Adrenal gland (tissue), 12 donors: ENCODE data around the gene SLC38A11. TPM values are rescaled to one million over a fixed set of nuclear protein-coding genes. Genes with fewer than 3 reads are reported as not detected.
"Not testable (repeated sequence)": the region's sequence is repeated elsewhere in the genome, so short reads cannot be mapped to it uniquely, and the experiment has no call there.

Experiments used
- DNase-seq, 7 donors: peaks; one replicate each; pipeline ENCODE4 v3.0.0-alpha.2; 2019 to 2020
- H3K27ac ChIP-seq, 5 donors: fragments of 200-600 bp; sonication (generic) in 4 of 5; 1 replicate in 3 of 5; 2 replicates in 2 of 5; pipeline versions ENCODE4 v1.5.1 to v1.8.0; 2016 to 2020; ENCODE audit warnings: mild to moderate bottlenecking in 1 of 5
- H3K27me3 ChIP-seq: fragments of 200-600 bp; 2 replicates; pipeline ENCODE4 v1.8.0; 2021
- H3K36me3 ChIP-seq, 2 donors: fragments of 200-600 bp; replicated peaks in 1 of 2; 1 replicate in 1 of 2; 2 replicates in 1 of 2; pipeline versions ENCODE4 v1.5.1 to v1.8.0; 2018 to 2022
- H3K4me1 ChIP-seq, 2 donors: fragments of 200-600 bp; replicated peaks in 1 of 2; 1 replicate in 1 of 2; 2 replicates in 1 of 2; pipeline versions ENCODE4 v1.5.1 to v1.8.0; 2018 to 2021
- H3K4me3 ChIP-seq, 4 donors: fragments of 200-600 bp; sonication (generic) in 3 of 4; one replicate each; pipeline ENCODE4 v1.5.1; 2016 to 2018
- H3K9me3 ChIP-seq, 3 donors: fragments of 200-600 bp; sonication (generic) in 1 of 3; replicated peaks in 1 of 3; 1 replicate in 2 of 3; 2 replicates in 1 of 3; pipeline versions ENCODE4 v1.5.1 to v1.8.0; 2016 to 2021
- CTCF ChIP-seq, 6 experiments: fragments of 450-650 bp in 4 of 6; fragments of 200-600 bp in 2 of 6; sonication (generic) in 1 of 6; IDR thresholded peaks; 1 replicate in 5 of 6; 2 replicates in 1 of 6; pipeline versions ENCODE4 v1.5.1 to v1.8.0; 2016 to 2021; ENCODE audit warnings: antibody characterized with exemption in 6 of 6, mild to moderate bottlenecking in 2 of 6, moderate library complexity in 1 of 6
- POLR2A ChIP-seq, 2 donors: fragments of 450-650 bp; IDR thresholded peaks; one replicate each; pipeline ENCODE4 v1.6.1; 2017; ENCODE audit warnings: antibody characterized with exemption in 2 of 2, mild to moderate bottlenecking in 2 of 2, moderate library complexity in 1 of 2
- WGBS, 4 donors: extraction: QIAGEN DNeasy Blood & Tissue Kit in 2 of 4; methylation state at CpG; one replicate each; pipeline versions ENCODE4 v1.1.5 to v1.1.7; 2013 to 2017; 5-methylcytosine and 5-hydroxymethylcytosine counted together
- intact Hi-C, 2 donors: fragments of 100-400 bp; cut with DNase I; formaldehyde crosslinking; loops; one replicate each; pipeline versions ENCODE4 v1.14.1 to v1.15.0; 2022 to 2023
- polyA plus RNA-seq, 3 donors: library from polyadenylated mRNA; stranded (reverse); fragments of 200-250 nt in 2 of 3; fragments of 350-450 nt in 1 of 3; fragmentation: Illumina TruSeq in 1 of 3; extraction: RNeasy Lipid Tissue Mini Kit (QIAGEN cat#74804) in 1 of 3; gene quantifications; one replicate each; pipeline ENCODE4 v1.2.3, GENCODE V29; 2013 to 2014
- total RNA-seq, 9 donors: library from RNA; depleted of rRNA in 4 of 9; stranded (reverse); fragments of >200 nt in 4 of 9; fragments of 120-200 nt in 1 of 9; fragmentation: NEBNext Ultra II Directional in 1 of 9; extraction: Animal tissue kit (Norgen Biotek cat#: 25700) in 1 of 9; gene quantifications; one replicate each; pipeline versions ENCODE4 v1.1.0 to v1.2.4, GENCODE V29; 2013 to 2023
- donor health status: healthy with polysubstance abuse.
- donor health status: Bipolar disorder and iron deficiency.
- donor health status: DM: yes; HTN: yes; CAD: no.
- donor health status: DM: no; HTN: no; CAD: no.
- donor health status: DM: no; HTN: no; CAD: no.
- donor health status: DM: yes; HTN: yes; CAD: no.

The SLC38A11 gene
- total and polyA plus RNA-seq, 12 donors = 0.39 to 36.9 (median 2.0) TPM; not detected in 2

GRCh38 chr2:164993287-164994016, 38.1 kb upstream of the SLC38A11 start:
- Histone ChIP-seq H3K36me3 (no peaks in the 10 kb centered on the region), H3K4me3 (no peak overlapping the region), H3K27ac (no peak overlapping the region), H3K4me1 (peaks cover 0 to 3% of the 10 kb centered on the region in 2 donors), H3K27me3 (no peaks in the 10 kb centered on the region), H3K9me3 (no peaks in the 10 kb centered on the region)
- DNase-seq = no peak
- WGBS, 4 donors = 70 to 79% (median 76%) methylated on average over 19 of the region's 19 CpGs
- intact Hi-C loops = loop anchor here in 1 of 2 donors (10.0 kb wide), 1 partner anchor 301 kb away; no protein-coding TSS in a partner anchor
- TF ChIP-seq POLR2A (IDR thresholded peaks at IDR 0.05) (no peak), CTCF (IDR thresholded peaks at IDR 0.05) (no peak)

- Histone ChIP-seq H3K27me3 (no peaks in the 10 kb centered on the region), H3K36me3 (no peaks in the 10 kb centered on the region), H3K4me3 (no peak overlapping the region), H3K9me3 (no peaks in the 10 kb centered on the region), H3K4me1 (peaks cover 0 to 3% of the 10 kb centered on the region in 2 donors), H3K27ac (no peak overlapping the region)
- peak; percentile 46 to 79 (median 62) for DNase-seq
- no peak for TF ChIP-seq POLR2A (IDR thresholded peaks at IDR 0.05)
- TF ChIP-seq CTCF (IDR thresholded peaks at IDR 0.05) = peak; percentile 23 to 63 (median 53)
- intact Hi-C loops = loop anchor here in 1 of 2 donors (10.0 kb wide), 1 partner anchor 302 kb away; no protein-coding TSS in a partner anchor
- WGBS, 4 donors = 0 to 2% (median 1%) methylated on average over 5 of the region's 5 CpGs
These were observed 37.5 kb upstream of the SLC38A11 start for GRCh38 chr2:164992818-164993217.

- not testable (repeated sequence) for H3K27me3 ChIP-seq, H3K27ac ChIP-seq, H3K36me3 ChIP-seq, H3K4me3 ChIP-seq, DNase-seq, H3K9me3 ChIP-seq, H3K4me1 ChIP-seq
- intact Hi-C loops = loop anchor here in 1 of 2 donors (10.0 kb wide), 1 partner anchor 303 kb away; no protein-coding TSS in a partner anchor
These were observed 36.7 kb upstream of the SLC38A11 start for GRCh38 chr2:164992093-164992454.

- intact Hi-C loops = loop anchor here in 1 of 2 donors (10.0 kb wide), 1 partner anchor 303 kb away; no protein-coding TSS in a partner anchor
- not testable (repeated sequence) for H3K27ac ChIP-seq, H3K4me1 ChIP-seq, H3K9me3 ChIP-seq, H3K36me3 ChIP-seq, H3K27me3 ChIP-seq, H3K4me3 ChIP-seq
- peak in 1 of 7 donors; percentile 33 for DNase-seq
These were observed 36.2 kb upstream of the SLC38A11 start for GRCh38 chr2:164991361-164992092.

GRCh38 chr2:164990953-164991352, 35.6 kb upstream of the SLC38A11 start:
- H3K9me3 ChIP-seq, H3K27me3 ChIP-seq, H3K36me3 ChIP-seq, H3K27ac ChIP-seq, H3K4me1 ChIP-seq, H3K4me3 ChIP-seq: not testable (repeated sequence)
- peak in 3 of 7 donors; percentile 20 to 48 (median 26) for DNase-seq
- intact Hi-C loops = loop anchor here in 1 of 2 donors (10.0 kb wide), 1 partner anchor 304 kb away; no protein-coding TSS in a partner anchor

GRCh38 chr2:164988805-164989204, 33.5 kb upstream of the SLC38A11 start:
- 67 to 73% (median 70%) methylated on average over 3 of the region's 3 CpGs for WGBS, 4 donors

GRCh38 chr2:164986027-164986426, 30.7 kb upstream of the SLC38A11 start:
- H3K36me3 ChIP-seq, intact Hi-C loops, H3K4me1 ChIP-seq, H3K27me3 ChIP-seq, DNase-seq, H3K4me3 ChIP-seq, H3K9me3 ChIP-seq, H3K27ac ChIP-seq: not testable (repeated sequence)
- WGBS, 4 donors = 61 to 77% (median 63%) methylated on average over 3 of the region's 3 CpGs

More at GRCh38 chr2:164988805-164989204, 33.5 kb upstream of the SLC38A11 start:
- H3K27ac ChIP-seq, H3K4me1 ChIP-seq, intact Hi-C loops, H3K4me3 ChIP-seq, H3K36me3 ChIP-seq, H3K9me3 ChIP-seq, H3K27me3 ChIP-seq, DNase-seq: not testable (repeated sequence)
